ENCODE data around the gene IRF5. TPM values are rescaled to one million over a fixed set of nuclear protein-coding genes. Genes with fewer than 3 reads are reported as not detected.
"Not testable (repeated sequence)": the region's sequence is repeated elsewhere in the genome, so short reads cannot be mapped to it uniquely, and the experiment has no call there.

IRF5 gene
- polyA plus RNA-seq, 5 donors, result 1.7 to 4.3 (median 2.1) TPM

GRCh38 chr7:128959296-128959695 lies 21.6 kb downstream of the IRF5 start:
- DNase-seq, result no peak

DNA sequence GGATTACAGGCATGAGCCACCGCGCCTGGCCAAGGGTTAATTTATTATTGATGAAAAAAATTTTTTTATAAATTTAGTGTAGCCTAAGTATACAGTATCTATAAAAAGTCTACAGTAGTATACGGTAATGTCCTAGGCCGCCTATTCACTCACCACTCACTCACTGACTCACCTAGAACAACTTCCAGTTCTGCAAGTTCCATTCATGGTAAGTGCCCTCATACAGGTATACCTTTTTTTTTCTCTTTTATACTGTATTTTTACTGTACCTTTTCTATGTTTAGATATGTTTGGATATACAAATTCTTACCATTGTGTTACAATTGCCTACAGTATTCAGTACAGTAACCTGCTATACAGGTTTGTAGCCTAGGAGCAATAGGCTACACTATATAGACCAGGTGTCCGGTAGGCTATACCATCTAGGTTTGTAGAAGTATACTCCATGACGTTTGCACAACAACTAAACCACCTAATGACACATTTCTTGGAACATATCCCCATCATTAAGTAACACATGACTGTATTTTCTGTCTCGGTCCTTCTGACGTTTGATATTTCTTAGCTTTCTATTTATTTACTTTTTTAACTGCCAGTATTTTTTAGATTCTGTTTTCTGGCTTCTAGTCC lies 23.4 kb downstream of the IRF5 start:
- no peak for DNase-seq

DNA sequence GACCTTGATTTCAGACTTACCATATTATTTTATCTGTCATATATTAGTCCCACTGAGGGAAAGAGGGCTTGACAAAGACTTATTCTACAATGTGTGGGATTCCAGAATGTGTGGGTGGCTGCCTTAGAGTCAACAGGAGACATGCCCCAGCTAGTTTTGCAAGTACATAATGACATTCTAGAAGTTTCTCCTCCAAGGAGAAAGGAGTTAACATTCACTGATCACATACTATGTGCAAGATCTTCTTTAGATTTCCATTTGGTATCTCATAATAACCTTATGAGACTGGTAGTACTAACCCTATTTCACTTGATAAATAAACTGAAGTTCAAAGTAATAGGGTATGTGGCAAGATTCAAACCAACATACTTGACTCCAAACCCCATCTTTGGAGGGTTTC lies 25.2 kb downstream of the IRF5 start:
- no peak for DNase-seq

- DNase-seq, result no peak
Measured at GRCh38 chr7:128963327-128963757, 25.6 kb downstream of the IRF5 start.

- no peak for DNase-seq
Measured at GRCh38 chr7:128968624-128969023, 30.9 kb downstream of the IRF5 start.

GRCh38 chr7:128974241-128974934 lies 36.7 kb downstream of the IRF5 start:
- DNase-seq, result no peak

DNA sequence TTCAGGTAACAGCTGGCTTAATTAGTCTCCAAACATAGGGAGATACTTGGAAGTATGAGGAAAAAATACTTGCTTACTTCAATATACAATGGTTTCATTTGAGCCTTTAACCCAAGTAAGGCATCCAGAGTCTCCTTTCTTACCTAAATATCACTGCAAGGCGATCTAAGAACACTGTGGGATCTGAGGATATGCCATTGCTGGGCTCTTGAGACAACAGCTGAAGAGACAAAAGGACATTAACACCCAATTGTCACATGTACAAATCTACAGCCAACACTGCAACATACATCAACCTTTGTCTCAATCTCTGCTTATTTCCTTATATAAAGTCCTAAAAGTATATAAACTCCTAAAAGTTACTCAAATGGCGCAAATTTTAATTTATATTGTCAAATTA lies 44.4 kb downstream of the IRF5 start:
- DNase-seq, result no peak

DNA sequence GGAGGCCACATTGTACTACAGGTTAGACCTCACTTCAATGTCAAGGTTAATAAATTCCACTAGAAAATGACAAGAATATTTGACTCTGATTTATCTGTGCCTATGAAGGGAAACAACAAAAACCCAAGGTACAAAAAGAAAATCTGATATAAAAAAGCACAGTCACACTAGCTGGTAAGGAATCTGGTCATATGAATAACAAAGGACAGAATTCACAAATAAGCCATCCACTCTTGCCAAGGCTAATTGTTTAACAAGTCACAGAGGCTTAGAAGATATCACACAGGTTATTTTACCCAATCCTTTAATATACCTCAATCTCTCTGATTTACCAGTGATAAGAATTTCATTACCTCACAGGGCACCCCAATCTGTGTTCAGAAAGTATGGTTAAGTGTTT lies 47.9 kb downstream of the IRF5 start:
- no peak for DNase-seq

- no peak for DNase-seq
Measured at GRCh38 chr7:128986609-128987008, 48.9 kb downstream of the IRF5 start.

DNA sequence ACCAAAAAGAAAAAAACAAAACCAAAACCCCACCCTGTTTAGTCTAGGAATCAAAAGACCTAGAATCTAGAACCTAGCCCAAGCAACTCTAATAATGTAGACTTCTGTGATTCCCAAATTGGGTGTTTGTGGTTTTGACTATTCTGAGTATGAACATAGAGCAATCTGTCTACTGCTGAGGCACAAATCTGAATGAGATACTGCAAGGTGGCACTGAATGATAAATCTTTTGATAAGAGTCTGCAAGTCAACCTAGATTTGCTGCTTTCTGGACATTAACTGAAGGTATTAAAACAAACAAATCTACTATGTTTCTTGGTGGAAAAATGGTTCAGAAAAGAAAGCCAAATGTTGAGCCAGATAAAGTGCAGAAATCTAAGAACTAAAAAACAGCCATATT lies 50.6 kb downstream of the IRF5 start:
- no peak for DNase-seq

- DNase-seq, result no peak
Measured at GRCh38 chr7:128989961-128990360, 52.2 kb downstream of the IRF5 start.

- no peak for DNase-seq
Measured at GRCh38 chr7:128993419-128993818, 55.7 kb downstream of the IRF5 start.

DNA sequence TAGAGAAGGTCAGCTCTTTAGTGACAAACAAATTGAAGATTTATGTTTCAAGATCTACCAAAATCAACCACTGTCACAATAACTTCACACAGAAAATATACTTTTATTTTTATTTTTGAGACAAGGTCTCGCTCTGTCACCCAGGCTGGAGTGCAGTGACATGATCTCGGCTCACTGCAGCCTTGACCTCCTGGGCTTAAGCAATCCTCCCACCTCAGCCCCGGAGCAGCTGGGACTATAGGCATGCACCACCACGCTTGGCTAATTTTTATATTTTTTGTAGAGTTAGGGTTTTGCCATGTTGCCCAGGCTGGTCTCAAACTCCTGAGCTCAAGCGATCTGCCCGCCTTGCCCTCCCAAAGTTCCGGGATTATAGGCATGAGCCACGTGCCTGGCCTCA lies 56.8 kb downstream of the IRF5 start:
- DNase-seq, result not testable (repeated sequence)

- DNase-seq, result no peak
Measured at GRCh38 chr7:128997181-128997580, 59.5 kb downstream of the IRF5 start.

Other genes starting within 250 kb of the IRF5 start
- 100 to 1,000 TPM; 185 to 240 (median 217) TPM for gene CALU, start 198.6 kb upstream of the IRF5 start, polyA plus RNA-seq (ENCODE audit: insufficient read depth in 1 of 5, insufficient read length in 5 of 5, low replicate concordance in 1 of 5)
- 1 to 10 TPM; 1.2 to 1.5 (median 1.3) TPM for gene OPN1SW, start 162.1 kb upstream of the IRF5 start, polyA plus RNA-seq (ENCODE audit: insufficient read depth in 1 of 5, insufficient read length in 5 of 5, low replicate concordance in 1 of 5)
- 10 to 100 TPM; 36.6 to 62.7 (median 50.7) TPM for gene CCDC136, start 146.0 kb upstream of the IRF5 start, polyA plus RNA-seq (ENCODE audit: insufficient read depth in 1 of 5, insufficient read length in 5 of 5, low replicate concordance in 1 of 5)
- gene FLNC, start 107.5 kb upstream of the IRF5 start, polyA plus RNA-seq (ENCODE audit: insufficient read depth in 1 of 5, insufficient read length in 5 of 5, low replicate concordance in 1 of 5), result 10 to 100 TPM; 12.6 to 47.4 (median 17.1) TPM
- gene ATP6V1F, start 75.1 kb upstream of the IRF5 start, polyA plus RNA-seq (ENCODE audit: insufficient read depth in 1 of 5, insufficient read length in 5 of 5, low replicate concordance in 1 of 5), result 100 to 1,000 TPM; 103 to 141 (median 116) TPM
- 1 to 10 TPM; 4.9 to 9.6 (median 6.1) TPM for gene KCP, start 27.2 kb upstream of the IRF5 start, polyA plus RNA-seq (ENCODE audit: insufficient read depth in 1 of 5, insufficient read length in 5 of 5, low replicate concordance in 1 of 5)
- 10 to 100 TPM; 28.8 to 40.4 (median 36.3) TPM for gene TNPO3, start 117.2 kb downstream of the IRF5 start, polyA plus RNA-seq (ENCODE audit: insufficient read depth in 1 of 5, insufficient read length in 5 of 5, low replicate concordance in 1 of 5)
- 1 to 10 TPM; 4.1 to 7.8 (median 4.6) TPM for gene TSPAN33, start 206.8 kb downstream of the IRF5 start, polyA plus RNA-seq (ENCODE audit: insufficient read depth in 1 of 5, insufficient read length in 5 of 5, low replicate concordance in 1 of 5)